KMS-11 (cell line): Measurements from ENCODE around the gene ALDH4A1.

Source experiments
- H2AFZ ChIP-seq: fragments of 200-600 bp; sonication (generic); 2 replicates; pipeline ENCODE4 v1.6.1; 2016; ENCODE audit warnings: antibody characterized with exemption, mixed run types, low read depth
- H3K27ac ChIP-seq: fragments of 200-600 bp; sonication (generic); 2 replicates; pipeline ENCODE4 v1.6.1; 2016; ENCODE audit warnings: mild to moderate bottlenecking, mixed run types
- H3K27me3 ChIP-seq: fragments of 200-600 bp; sonication (generic); 2 replicates; pipeline ENCODE4 v1.6.1; 2017; ENCODE audit warnings: mild to moderate bottlenecking, low read depth, mixed run types, moderate library complexity; ENCODE audit not compliant: insufficient read depth
- H3K36me3 ChIP-seq: fragments of 200-600 bp; sonication (generic); 2 replicates; pipeline ENCODE4 v1.6.1; 2017; ENCODE audit warnings: mild to moderate bottlenecking, mixed run types; ENCODE audit not compliant: insufficient read depth
- H3K4me1 ChIP-seq: fragments of 200-600 bp; sonication (generic); 2 replicates; pipeline ENCODE4 v1.6.1; 2016; ENCODE audit warnings: mild to moderate bottlenecking, low read depth, mixed run types; ENCODE audit not compliant: poor library complexity, severe bottlenecking
- H3K4me2 ChIP-seq: fragments of 200-600 bp; sonication (generic); 2 replicates; pipeline ENCODE4 v1.7.0; 2016; ENCODE audit warnings: mild to moderate bottlenecking, mixed run types
- H3K4me3 ChIP-seq: fragments of 200-600 bp; sonication (generic); IDR thresholded peaks from 2 replicates; pipeline ENCODE4 v1.6.1; 2017; ENCODE audit warnings: low read depth, low read length, mixed read lengths; ENCODE audit not compliant: insufficient read depth
- H3K79me2 ChIP-seq: fragments of 200-600 bp; sonication (generic); 2 replicates; pipeline ENCODE4 v1.6.1; 2016; ENCODE audit warnings: low read depth, mixed run types; ENCODE audit not compliant: insufficient read depth
- H3K9ac ChIP-seq: fragments of 200-600 bp; sonication (generic); 2 replicates; pipeline ENCODE4 v1.6.1; 2016; ENCODE audit warnings: mild to moderate bottlenecking, mixed run types
- H4K20me1 ChIP-seq: fragments of 200-600 bp; sonication (generic); 2 replicates; pipeline ENCODE4 v1.6.1; 2016; ENCODE audit warnings: mild to moderate bottlenecking, mixed run types; ENCODE audit not compliant: insufficient read depth
- CTCF ChIP-seq: fragments of 200-600 bp; sonication (generic); conservative IDR thresholded peaks from 2 replicates; pipeline ENCODE4 v1.6.1; 2017; ENCODE audit warnings: low read depth, mild to moderate bottlenecking, antibody characterized with exemption, low read length, moderate library complexity, mixed read lengths

Gene ALDH4A1

DNA sequence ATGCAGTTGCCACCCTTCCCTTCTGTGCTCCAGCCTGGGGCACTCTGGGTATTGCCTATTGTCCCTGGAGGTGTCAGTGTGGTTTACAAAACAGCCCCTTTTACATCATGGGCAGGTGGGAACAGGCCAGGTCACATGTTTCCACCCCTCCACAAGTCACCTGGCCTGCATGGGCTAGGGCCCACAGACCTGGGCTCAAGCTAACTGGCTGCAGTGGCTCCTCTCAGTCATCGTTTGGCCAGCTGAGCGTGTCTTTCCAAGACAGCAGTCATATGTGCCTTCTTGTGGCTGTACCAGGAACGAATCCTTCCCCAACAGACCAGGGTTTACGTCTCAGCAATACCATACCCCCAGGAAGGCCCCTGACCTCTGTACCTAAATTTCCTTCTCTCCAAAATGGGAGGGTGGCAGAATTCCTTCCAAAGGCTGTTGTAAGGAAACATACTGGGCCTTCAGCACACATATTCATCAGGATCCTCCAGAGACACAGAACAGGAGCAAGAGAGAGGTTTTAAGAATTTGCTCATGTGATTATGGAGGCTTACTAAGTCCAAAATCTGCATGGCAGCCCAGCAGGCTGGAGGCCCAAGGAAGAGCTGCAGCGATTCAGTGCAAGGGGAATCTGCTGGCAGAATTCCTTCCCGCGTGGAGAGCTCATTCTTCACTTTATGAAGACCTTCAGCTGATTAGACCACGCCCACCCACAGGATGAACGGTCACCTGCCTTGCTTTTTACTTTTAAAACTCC lies 32.3 kb downstream of the ALDH4A1 start:
- Histone ChIP-seq H3K4me2 (no peak overlapping the region), H3K27ac (no peak overlapping the region), H2AFZ (no peak overlapping the region), H3K27me3 (peaks cover 36% of the 10 kb centered on the region; the same call in 1 of the 2 replicates), H3K4me1 (no peaks in the 10 kb centered on the region), H3K36me3 (no peaks in the 10 kb centered on the region), H3K4me3 (no peak overlapping the region), H3K9ac (no peak overlapping the region), H3K79me2 (no peaks in the 10 kb centered on the region), H4K20me1 (no peaks in the 10 kb centered on the region)
- TF ChIP-seq CTCF: no peak

- no peak overlapping the region for H3K9ac ChIP-seq
Measured at GRCh38 chr1:18868801-18869424, 33.4 kb downstream of the ALDH4A1 start.

GRCh38 chr1:18868354-18868753 lies 34.0 kb downstream of the ALDH4A1 start:
- Histone ChIP-seq H3K4me2 (no peak overlapping the region), H2AFZ (no peak overlapping the region), H3K36me3 (no peaks in the 10 kb centered on the region), H4K20me1 (no peaks in the 10 kb centered on the region), H3K79me2 (no peaks in the 10 kb centered on the region), H3K4me3 (no peak overlapping the region), H3K27me3 (peaks cover 44% of the 10 kb centered on the region; the same call in 1 of the 2 replicates), H3K4me1 (no peaks in the 10 kb centered on the region), H3K9ac (no peak overlapping the region), H3K27ac (no peak overlapping the region)
- TF ChIP-seq CTCF: no peak

More at GRCh38 chr1:18868801-18869424, 33.4 kb downstream of the ALDH4A1 start:
- Histone ChIP-seq H4K20me1 (no peaks in the 10 kb centered on the region), H3K4me3 (no peak overlapping the region), H2AFZ (no peak overlapping the region), H3K79me2 (no peaks in the 10 kb centered on the region), H3K27ac (no peak overlapping the region), H3K36me3 (no peaks in the 10 kb centered on the region), H3K4me1 (no peaks in the 10 kb centered on the region), H3K4me2 (no peak overlapping the region), H3K27me3 (peaks cover 44% of the 10 kb centered on the region; the same call in 1 of the 2 replicates)
- TF ChIP-seq CTCF: no peak

GRCh38 chr1:18866846-18867245 lies 35.5 kb downstream of the ALDH4A1 start:
- Histone ChIP-seq H3K27ac (no peak overlapping the region), H3K9ac (no peak overlapping the region), H3K4me1 (no peaks in the 10 kb centered on the region), H3K27me3 (peaks cover 44% of the 10 kb centered on the region; the same call in 1 of the 2 replicates), H3K4me2 (no peak overlapping the region), H2AFZ (no peak overlapping the region), H3K4me3 (no peak overlapping the region), H4K20me1 (no peaks in the 10 kb centered on the region), H3K36me3 (no peaks in the 10 kb centered on the region), H3K79me2 (no peaks in the 10 kb centered on the region)
- TF ChIP-seq CTCF: no peak
